Thyroid gland (tissue), 4 donors: ENCODE data around the gene DNAJC8.

Experiments
- POLR2A ChIP-seq, 2 donors: fragments of 450-650 bp; IDR thresholded peaks; one replicate each; pipeline ENCODE4 v1.6.1; 2017; ENCODE audit warnings: antibody characterized with exemption in 2 of 2, mild to moderate bottlenecking in 2 of 2, moderate library complexity in 1 of 2
- TF ChIP-seq, protein P1 (sequence below), 6 experiments: fragments of 200-600 bp in 3 of 6; fragments of 450-650 bp in 3 of 6; sonication (generic) in 3 of 6; IDR thresholded peaks; one replicate each; pipeline ENCODE4 v1.5.1; 2016 to 2019; ENCODE audit warnings: antibody characterized with exemption in 6 of 6, mild to moderate bottlenecking in 2 of 6, inconsistent platforms in 1 of 6, moderate library complexity in 1 of 6

DNA sequence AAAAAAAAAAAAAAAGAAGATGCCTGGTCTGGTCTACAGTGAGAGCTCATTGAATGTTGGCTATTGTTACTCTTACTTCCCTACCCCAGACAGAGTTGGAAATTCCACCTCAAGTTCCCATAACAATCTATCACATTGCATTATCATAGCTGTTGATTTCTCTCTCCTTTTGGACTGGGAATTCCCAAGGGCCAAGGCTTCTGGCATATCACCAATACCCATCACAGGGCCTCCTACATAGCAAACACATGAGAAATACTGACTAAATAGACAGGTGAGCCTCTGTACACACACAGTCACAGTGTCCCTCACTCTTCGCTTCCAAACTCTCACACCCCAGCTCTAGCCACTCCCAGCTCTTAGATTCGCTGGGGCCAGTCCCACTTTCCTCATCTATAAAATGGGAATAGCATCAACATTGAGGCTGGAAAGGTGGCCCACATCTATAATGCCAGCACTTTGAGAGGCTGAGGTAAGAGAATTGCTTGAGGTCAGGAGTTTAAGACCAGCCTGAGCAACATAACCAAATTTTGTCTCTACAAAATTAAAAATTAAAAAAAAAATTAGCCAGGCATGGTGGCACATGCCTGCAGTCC lies 62.7 kb downstream of the DNAJC8 start:
- no peak for TF ChIP-seq POLR2A (IDR thresholded peaks at IDR 0.05)
- TF ChIP-seq, protein P1, sequence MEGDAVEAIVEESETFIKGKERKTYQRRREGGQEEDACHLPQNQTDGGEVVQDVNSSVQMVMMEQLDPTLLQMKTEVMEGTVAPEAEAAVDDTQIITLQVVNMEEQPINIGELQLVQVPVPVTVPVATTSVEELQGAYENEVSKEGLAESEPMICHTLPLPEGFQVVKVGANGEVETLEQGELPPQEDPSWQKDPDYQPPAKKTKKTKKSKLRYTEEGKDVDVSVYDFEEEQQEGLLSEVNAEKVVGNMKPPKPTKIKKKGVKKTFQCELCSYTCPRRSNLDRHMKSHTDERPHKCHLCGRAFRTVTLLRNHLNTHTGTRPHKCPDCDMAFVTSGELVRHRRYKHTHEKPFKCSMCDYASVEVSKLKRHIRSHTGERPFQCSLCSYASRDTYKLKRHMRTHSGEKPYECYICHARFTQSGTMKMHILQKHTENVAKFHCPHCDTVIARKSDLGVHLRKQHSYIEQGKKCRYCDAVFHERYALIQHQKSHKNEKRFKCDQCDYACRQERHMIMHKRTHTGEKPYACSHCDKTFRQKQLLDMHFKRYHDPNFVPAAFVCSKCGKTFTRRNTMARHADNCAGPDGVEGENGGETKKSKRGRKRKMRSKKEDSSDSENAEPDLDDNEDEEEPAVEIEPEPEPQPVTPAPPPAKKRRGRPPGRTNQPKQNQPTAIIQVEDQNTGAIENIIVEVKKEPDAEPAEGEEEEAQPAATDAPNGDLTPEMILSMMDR (IDR thresholded peaks at IDR 0.05), result no peak
